GM18870 (cell line): ENCODE measurements around the gene LENG1.

Experiments used
- ATAC-seq: cut with Tn5 transposase; IDR thresholded peaks from one replicate; pipeline ENCODE4 v1.9.1; 2021; ENCODE audit warnings: moderate library complexity; ENCODE audit not compliant: unreplicated experiment

LENG1 gene

DNA sequence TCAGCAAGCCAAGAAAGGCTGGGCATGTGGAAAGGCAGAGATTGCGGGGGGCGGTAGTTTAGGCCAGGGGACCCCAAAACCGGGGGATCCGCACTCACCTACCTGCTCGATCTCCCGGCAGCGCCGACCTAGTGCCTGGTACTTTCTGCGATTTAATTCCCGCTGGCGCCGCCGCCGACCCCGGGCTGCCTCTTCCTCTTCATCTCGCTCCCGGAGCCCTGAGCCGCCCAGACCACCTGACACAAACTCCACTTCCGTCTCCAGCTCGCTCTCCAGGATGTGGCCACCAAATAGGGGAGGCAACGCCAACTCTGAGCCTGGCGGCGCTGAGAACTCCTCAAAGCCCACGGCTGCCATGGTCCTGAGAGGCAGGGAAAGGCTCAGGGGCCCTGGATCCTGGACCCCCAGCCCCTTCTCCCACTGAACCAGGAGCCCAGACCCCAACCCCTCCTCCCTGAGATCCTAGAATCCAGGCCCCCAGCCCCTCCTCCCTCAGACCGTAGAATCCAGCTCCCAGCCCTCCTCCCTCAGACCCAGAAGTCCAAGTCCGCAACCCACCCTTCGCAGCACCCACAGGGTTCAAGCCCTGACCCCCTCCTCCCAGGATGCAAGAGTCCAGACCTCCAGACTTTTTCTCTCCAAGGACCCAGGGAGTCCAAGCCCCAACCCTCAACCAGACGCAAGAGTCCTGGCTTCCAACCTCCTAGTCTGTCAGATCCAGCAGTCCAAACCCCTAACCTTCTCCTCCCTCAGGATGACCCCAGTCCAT lies 45.0 kb downstream of the LENG1 start:
- no peak for ATAC-seq

DNA sequence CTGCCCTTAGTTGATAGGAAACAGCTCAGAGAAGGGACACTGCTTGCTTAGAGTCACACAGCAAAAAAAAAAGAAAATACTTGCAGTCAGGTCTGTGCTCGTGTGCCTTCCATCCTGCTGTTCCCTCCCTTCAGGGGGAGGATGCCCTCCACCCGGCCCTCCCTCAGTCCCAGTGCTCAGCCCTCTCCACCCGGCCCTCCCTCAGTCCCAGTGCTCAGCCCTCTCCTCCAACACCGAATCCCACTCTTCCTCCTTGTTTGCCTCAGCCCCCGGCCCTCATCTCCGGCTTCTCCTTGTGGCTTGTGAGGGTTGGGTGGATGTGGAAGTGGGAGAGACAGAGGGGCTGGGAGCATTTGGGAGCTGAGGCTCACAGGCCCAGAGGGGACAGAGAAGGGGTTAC lies 49.9 kb downstream of the LENG1 start:
- ATAC-seq = no peak

DNA sequence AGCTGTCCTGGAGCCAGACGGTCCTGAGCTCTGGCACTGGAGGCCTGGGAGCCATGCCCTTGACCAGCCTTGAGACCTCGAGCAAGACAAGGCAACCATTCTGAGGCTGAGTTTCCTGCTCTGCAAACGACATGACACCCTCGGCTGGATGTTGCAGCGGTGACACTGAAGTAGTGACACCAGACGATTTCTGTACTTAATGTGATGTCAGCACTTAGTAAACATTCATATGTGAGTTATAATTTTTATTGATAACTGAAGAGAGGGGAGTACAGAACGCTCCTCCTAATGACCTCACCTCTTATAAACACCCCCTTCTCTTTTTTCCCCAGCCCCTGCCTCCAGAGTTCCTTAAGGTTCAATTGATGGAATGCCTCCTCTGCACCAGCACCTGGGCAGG lies 51.0 kb downstream of the LENG1 start:
- ATAC-seq = no peak

DNA sequence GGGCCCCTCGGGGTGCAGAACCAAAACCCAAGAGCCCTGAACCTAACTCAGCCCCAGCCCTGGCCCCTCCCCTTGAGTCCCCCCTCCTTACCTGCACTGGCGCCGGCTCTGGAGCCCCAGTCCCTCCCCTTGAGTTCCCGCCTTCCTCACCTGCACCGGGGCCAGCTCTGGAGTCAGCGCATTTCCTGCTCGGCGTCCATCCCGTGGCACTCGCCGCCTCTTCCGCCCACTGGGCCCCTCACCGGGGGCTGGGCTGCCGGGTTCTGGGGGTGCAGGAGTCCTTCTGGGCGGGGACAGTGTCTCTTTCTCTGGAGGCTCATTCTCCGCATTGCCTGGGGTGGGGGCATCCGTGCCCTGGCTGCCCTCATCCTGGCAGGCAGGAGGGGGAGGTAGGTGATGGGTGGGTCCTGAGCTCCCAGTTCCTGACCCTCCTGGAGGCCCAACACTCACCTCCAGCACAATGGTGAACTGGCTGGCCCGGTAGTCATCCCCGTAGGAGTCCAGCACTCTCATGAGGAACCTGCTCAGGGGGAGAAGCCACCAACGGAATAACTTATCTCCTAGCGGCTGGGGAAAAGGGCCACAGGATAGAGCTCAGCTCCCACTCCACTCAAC lies 51.5 kb downstream of the LENG1 start:
- ATAC-seq = no peak

DNA sequence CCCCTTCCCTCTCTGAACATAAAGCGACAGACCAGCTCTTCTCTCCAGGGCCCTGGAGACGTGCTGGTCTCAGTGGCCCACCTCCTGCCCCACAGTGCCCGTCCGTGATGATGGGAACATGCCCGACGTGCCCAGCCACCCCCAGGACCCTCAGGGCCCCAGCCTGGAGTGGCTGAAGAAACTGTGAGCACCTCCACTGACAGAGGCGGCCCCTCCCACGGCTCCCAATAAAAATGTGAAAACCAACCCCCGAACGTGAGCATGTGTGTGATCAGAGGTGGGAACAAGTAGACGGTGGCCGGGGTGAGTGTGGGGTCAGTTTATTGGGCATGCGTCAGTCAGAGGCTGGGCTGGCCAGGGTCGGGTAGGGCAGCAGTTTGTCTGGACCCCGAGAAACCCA lies 52.8 kb downstream of the LENG1 start:
- no peak for ATAC-seq

DNA sequence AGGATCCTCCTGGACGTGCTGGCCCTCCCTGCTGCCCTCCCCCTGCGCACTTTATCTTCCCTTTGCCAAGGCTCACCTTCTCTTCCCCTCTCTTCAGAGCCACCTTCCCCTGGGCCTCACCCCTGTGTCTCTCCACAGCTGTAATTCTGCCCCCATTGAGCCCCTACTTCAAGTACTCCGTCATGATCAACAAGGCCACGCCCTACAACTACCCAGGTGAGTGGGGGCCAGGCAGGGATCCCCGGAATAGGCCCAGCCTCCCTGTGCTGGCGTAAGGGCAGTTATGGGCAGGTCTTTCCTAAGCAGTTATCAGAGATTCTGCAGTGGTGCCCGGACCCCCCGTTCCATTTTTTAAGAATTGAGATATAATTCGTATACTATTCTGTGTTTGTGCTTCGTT lies 53.7 kb downstream of the LENG1 start:
- ATAC-seq = no peak
